ENCODE results near the gene KCNQ1. TPM values are rescaled to one million over a fixed set of nuclear protein-coding genes. Genes with fewer than 3 reads are reported as not detected.

KCNQ1 gene
- total and polyA plus RNA-seq, 5 experiments from 2014 or later, result 8.7 to 25.1 (median 22.9) TPM

DNA sequence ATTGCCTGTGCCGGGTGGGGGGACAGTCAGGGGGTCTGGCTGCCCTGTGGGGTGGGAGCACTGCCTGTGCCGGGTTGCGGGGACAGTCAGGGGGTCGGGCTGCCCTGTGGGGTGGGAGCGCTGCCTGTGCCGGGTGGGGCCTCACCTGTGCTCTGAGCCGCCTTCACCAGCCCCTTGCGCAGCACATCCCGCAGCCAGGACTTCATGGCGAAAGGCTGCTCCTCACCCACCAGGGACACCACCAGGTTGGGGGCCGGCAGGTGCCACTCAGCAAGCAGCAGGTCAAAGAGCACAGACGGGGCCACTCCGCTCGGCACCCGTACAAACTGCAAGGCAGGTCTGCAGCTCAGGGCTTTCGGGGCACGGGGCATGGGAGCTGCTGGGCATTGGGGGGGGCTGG, 22.8 kb upstream of the KCNQ1 start:
- POLR2A ChIA-PET, result interaction anchor here (0.6 kb wide), 1 partner anchor 121 kb away, joined by 6 read pairs; no protein-coding TSS in a partner anchor
- DNase-seq, result no peak
- Mint-ChIP-seq H3K4me1 (peaks cover 0 to 5% (median 3%) of the 10 kb centered on the region in 4 donors), H3K27me3 (no peaks in the 10 kb centered on the region), H3K27ac (no peak overlapping the region), H3K4me3 (no peak overlapping the region), H3K36me3 (no peaks in the 10 kb centered on the region), H3K9me3 (no peaks in the 10 kb centered on the region)
- ATAC-seq, result no peak

DNA sequence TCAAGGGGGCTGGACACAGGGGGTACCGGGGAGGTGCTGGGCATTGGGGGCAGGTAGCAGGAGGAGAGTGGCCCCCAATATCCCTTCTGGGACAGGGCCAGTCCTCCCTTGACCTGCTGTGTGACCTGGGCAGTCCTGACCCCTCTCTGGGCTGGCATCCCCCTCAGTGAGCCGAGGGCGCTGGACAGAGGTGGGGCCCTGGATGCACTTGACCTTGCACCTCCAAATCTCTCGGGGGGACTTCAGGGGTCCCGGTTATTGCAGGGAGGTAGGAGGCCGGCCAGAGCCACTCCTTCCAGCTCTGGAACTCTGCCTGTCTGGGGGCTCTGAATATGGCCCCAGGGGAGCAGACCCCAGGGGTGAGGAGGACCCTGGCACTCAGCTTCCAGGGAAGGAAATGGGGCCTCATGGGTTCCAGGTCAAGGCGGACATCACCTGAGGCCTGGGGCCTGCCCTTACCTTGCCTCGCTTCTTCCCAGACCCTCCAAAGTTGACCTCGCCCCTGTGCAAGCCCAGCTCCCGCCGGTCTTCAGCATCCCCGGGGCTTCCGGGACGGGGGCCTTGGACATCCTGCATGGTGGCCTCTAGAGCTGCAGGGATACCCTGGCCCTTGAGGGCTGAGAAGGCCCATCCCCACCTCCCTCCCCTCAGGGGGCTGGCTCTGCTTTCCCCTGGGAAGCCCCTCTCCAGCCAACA, 22.2 kb upstream of the KCNQ1 start:
- POLR2A ChIA-PET, result interaction anchor here (0.6 kb wide), 1 partner anchor 121 kb away, joined by 6 read pairs; no protein-coding TSS in a partner anchor
- Mint-ChIP-seq H3K9me3 (no peaks in the 10 kb centered on the region), H3K27me3 (no peaks in the 10 kb centered on the region), H3K36me3 (no peaks in the 10 kb centered on the region), H3K4me3 (no peak overlapping the region), H3K4me1 (peaks cover 0 to 5% (median 3%) of the 10 kb centered on the region in 4 donors), H3K27ac (no peak overlapping the region)
- no peak for DNase-seq
- no peak for ATAC-seq

DNA sequence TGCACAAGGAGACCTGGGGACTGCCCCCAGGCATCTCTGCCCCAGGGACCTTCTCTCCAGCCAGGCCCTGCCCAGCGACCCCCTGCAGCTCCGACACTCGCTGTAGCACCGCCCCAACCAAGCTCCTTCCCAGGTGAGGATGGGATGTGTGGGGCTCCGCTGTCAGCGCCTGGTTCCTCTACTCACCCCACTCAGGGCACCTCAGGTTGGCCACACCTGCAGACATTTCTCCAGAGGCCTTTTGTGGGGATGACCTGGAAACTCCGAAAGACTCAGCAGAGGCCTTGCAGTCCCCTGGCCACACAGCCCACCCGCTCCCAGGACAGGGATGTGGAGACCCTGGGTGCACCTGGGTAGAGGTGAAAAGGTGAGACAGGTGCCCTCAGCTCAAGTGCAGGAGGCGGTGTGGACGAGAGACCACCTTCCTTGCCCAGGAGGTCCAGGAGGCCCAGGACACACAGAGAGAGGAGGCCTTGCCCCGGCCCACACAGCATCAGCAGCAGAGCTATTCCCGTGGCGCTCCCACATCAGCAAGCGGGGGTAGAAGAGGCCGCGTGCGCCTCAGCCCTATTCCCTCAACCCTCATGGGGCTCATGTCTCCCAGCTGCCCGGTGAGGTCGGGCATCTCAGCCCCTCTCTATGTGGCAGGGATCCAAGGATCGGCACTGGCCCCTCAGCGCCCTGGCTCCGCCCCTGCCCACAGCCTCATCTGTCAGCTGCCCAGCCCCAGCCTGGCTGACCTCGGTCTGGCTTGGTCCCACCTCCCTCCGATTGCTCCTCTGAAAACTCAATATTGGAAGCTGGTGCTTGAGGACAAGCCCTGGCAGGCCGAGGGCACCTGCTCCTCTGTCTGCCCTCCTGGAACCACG, 21.4 kb upstream of the KCNQ1 start:
- peaks cover 0 to 5% (median 3%) of the 10 kb centered on the region in 4 donors for H3K4me1 Mint-ChIP-seq
- no peak overlapping the region for H3K4me3 Mint-ChIP-seq
- POLR2A ChIA-PET, result no interaction called here
- H3K27ac Mint-ChIP-seq, result no peak overlapping the region
- DNase-seq (no peak), ATAC-seq (no peak)
- H3K27me3 Mint-ChIP-seq, result no peaks in the 10 kb centered on the region
- H3K36me3 Mint-ChIP-seq, result no peaks in the 10 kb centered on the region
- no peaks in the 10 kb centered on the region for H3K9me3 Mint-ChIP-seq

DNA sequence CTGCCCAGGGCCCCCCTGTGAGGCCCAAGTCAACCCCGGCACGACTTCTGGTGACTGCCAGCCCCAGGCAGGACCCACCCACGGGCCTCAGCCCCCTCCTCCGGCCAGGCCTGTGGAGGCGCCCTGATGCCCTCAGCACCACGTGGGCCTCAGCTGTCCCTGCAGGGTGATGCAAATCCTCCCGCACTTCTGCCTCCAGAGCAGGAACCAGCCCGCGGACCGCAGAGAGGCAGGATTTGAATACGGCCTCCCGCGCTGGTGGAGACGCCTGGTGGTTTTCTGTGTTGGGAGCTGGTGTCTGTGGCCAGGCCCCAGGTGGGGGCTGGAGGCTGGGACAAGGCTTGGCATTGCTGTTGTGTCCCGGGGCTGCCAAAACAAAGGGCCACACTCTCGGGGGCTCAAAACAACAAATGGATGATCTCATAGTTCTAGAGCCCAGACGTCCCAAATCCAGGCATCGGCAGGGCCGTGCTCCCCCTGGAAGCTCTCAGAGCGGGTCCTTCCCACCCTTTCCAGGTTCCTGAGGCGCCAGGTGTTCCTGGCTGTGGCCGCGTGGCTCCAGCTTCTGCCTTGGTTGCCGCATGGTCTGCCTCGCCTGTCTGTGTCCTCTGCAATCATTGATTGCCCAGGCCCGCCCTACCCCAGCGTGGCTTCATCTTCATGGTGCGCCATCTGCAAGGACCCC, 19.9 kb upstream of the KCNQ1 start:
- POLR2A ChIA-PET, result interaction anchor here (1.3 kb wide), 1 partner anchor 19 kb away, joined by 3 read pairs; no protein-coding TSS in a partner anchor
- DNase-seq (no peak), ATAC-seq (no peak)
- H3K9me3 Mint-ChIP-seq, result no peaks in the 10 kb centered on the region
- peaks cover 0 to 2% (median 0%) of the 10 kb centered on the region in 4 donors for H3K4me1 Mint-ChIP-seq
- no peaks in the 10 kb centered on the region for H3K27me3 Mint-ChIP-seq
- H3K4me3 Mint-ChIP-seq, result no peak overlapping the region
- no peaks in the 10 kb centered on the region for H3K36me3 Mint-ChIP-seq
- no peak overlapping the region for H3K27ac Mint-ChIP-seq

DNA sequence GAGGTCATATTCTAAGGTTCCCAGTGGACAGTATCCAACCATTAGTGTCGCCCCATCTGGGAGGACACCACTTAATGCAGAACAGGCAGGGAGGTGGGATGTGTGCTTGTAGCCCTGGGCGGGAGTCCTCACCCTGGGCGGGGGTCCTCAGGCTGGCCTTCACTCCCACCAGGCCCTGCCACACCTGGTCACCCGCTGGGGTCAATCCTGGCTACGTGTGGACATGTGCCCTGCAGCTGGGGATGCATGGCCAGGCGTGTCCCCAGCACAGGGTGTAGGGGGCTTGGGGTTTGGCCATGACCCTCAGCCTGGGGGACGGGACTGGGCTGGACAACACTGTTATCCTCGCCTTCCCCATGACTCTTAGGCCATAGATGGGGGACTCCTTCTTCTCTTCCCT, 19.3 kb upstream of the KCNQ1 start:
- no peaks in the 10 kb centered on the region for H3K9me3 Mint-ChIP-seq
- H3K27me3 Mint-ChIP-seq, result no peaks in the 10 kb centered on the region
- no peak for ATAC-seq
- DNase-seq, result no peak
- POLR2A ChIA-PET, result interaction anchor here (1.2 to 1.3 kb wide), 2 partner anchors 18 to 105 kb away, joined by 3 read pairs; no protein-coding TSS in a partner anchor
- H3K4me1 Mint-ChIP-seq, result peaks cover 0 to 2% (median 0%) of the 10 kb centered on the region in 4 donors
- no peaks in the 10 kb centered on the region for H3K36me3 Mint-ChIP-seq
- no peak overlapping the region for H3K27ac Mint-ChIP-seq
- no peak overlapping the region for H3K4me3 Mint-ChIP-seq

DNA sequence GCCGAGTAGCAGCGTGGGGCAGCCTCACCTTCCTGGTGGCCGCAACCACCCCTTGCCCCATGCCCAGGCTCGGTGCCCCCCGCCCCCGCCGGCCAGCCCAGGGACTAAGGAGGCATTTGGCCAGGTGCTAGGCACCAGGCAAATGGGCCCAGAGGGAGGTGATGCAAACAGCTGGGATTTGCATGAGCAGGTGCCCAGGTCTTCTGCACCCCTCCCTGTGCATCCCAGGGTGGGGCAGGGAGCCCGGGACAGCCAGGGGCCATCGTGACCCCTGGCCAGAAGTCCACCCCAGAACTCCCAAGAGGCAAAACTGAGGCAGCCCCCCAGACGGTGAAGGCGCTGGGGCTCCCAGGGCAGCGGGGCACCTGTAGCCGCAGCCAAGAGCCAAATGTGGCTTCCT, 18.6 kb upstream of the KCNQ1 start:
- POLR2A ChIA-PET, result interaction anchor here (0.5 to 1.3 kb wide), 3 partner anchors 17 to 555 kb away, joined by 3 read pairs; no protein-coding TSS in a partner anchor
- Mint-ChIP-seq H3K4me3 (no peak overlapping the region), H3K4me1 (no peaks in the 10 kb centered on the region), H3K36me3 (no peaks in the 10 kb centered on the region), H3K9me3 (no peaks in the 10 kb centered on the region), H3K27ac (no peak overlapping the region), H3K27me3 (no peaks in the 10 kb centered on the region)
- DNase-seq, result no peak
- ATAC-seq, result no peak

DNA sequence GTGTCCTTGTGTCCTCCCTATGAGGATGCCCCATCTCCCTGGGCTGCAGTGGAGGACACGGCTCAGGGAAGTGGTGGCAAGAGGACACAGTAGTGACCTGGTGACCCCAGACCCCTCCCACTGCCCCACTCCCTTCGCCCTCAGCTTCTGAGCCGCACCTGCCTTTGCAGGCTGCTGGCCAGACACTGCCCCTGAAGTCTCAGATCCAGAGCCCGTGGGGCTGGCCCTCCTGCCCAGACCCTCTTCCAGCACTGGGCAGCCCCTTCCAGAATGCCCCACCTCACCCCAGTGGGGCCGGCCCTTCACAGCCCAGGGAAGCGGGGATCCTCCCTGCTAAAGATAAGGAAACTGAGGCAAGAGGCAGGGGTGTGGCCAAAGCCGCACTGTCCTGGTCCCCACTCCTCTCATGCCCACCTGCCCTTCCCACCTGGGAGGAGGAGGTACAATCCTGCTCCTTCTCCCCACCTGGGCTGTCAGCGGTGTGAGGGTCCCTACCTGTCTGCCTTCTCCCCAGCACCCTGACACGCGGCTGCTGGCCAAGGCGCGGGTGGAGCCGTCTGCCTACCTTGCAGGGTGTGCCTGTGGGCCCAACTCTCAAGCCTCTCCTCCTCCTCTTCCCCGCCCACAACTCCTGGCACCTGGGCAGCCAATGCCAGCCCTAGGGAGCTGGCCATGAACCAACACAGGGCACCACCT, 17.8 kb upstream of the KCNQ1 start:
- Mint-ChIP-seq H3K4me3 (no peak overlapping the region), H3K27me3 (no peaks in the 10 kb centered on the region), H3K27ac (peak overlapping the region in 1 of 10 donors; percentile 73), H3K9me3 (no peaks in the 10 kb centered on the region), H3K36me3 (no peaks in the 10 kb centered on the region), H3K4me1 (peaks cover 0 to 3% (median 1%) of the 10 kb centered on the region in 4 donors)
- ATAC-seq, result no peak
- DNase-seq, result no peak
- POLR2A ChIA-PET, result interaction anchor here (0.5 to 1.2 kb wide), 4 partner anchors 104 to 554 kb away, joined by 3 to 6 read pairs (median 4); no protein-coding TSS in a partner anchor

DNA sequence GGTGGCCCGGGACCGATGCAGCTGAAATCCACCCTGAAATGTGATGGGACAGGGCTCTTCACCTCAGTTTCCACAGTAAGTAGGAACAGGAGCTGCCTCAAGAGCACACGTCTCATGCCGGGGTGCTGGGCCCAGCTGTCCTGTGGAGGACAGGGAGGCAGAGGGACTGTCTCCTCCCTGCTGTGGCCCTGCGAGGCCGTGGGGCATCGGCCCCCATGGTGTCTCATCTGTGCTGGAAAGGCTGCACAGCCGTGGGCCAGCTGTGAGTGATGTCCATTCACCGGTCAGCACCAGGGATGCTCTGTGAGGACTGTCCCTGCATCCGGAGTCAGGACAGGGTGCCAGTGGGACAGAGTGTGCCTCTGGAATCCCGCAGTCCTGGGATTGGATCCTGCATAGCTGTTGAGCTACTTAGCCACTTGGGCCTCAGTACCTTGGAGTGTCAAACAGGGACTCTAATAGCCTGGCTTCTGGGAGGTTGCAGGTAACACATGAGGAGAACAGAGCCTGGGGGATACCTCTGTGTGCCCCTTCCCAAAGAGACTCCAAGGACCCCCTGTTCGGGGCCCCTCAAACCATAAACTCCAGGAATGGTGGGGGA, 17.0 kb upstream of the KCNQ1 start:
- Mint-ChIP-seq H3K27ac (no peak overlapping the region), H3K27me3 (no peaks in the 10 kb centered on the region), H3K36me3 (no peaks in the 10 kb centered on the region), H3K4me1 (peaks cover 0 to 3% (median 1%) of the 10 kb centered on the region in 4 donors), H3K4me3 (no peak overlapping the region), H3K9me3 (no peaks in the 10 kb centered on the region)
- POLR2A ChIA-PET, result interaction anchor here (1.0 to 1.1 kb wide), 2 partner anchors 103 to 105 kb away, joined by 4 to 6 read pairs; no protein-coding TSS in a partner anchor
- ATAC-seq, result peak in 1 of 2 donors; percentile 15
- no peak for DNase-seq

DNA sequence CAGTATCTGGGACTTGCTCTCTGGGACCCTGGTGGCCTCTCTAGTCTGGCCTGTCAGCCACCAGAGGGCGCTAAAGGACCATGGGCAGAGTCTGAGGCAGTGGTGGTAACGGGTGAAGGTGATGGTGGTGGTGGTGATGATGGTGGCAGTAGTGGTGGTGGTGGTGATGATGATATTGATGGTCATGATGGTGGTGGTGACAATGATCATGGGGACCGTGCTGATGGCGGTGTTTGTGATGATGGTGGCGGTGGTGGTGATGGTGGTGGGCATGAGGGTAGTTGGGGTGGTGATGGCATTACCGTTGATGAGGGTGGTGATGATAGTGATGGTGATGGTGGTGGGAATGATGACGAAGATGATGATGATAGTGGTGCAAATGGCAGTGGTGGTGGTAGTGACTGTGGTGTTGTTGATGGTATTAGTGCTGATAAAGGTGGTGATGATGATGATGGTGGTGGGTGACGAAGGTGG, 16.4 kb upstream of the KCNQ1 start:
- Mint-ChIP-seq H3K9me3 (no peaks in the 10 kb centered on the region), H3K27ac (no peak overlapping the region), H3K4me3 (no peak overlapping the region), H3K27me3 (no peaks in the 10 kb centered on the region), H3K4me1 (peaks cover 0 to 3% (median 1%) of the 10 kb centered on the region in 4 donors), H3K36me3 (no peaks in the 10 kb centered on the region)
- POLR2A ChIA-PET, result interaction anchor here (1.1 kb wide), 1 partner anchor 104 kb away, joined by 4 read pairs; no protein-coding TSS in a partner anchor
- DNase-seq (peak; percentile 69 to 93 (median 84)), ATAC-seq (peak; percentile 94 to 98)

DNA sequence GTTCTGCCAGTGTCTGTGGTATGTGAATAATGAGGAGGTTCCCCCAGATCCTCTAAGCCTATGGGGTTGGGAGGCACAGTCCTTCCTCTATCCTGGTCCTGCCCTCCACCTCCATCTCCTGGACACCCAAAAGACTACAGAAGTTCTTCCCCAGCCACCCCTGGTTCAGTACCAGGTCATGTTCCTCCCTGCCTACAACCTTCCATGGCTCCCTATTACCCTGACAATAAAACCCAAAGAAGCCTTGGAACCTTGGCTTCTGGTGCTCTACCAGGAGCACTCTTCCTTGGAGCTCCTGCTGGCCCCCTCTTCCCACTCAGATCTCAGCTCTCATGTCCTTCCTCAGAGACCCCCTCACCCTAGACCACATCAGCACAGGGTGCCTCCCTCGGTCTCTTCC, 13.4 kb upstream of the KCNQ1 start:
- no peak for DNase-seq
- no peak overlapping the region for H3K4me3 Mint-ChIP-seq
- H3K36me3 Mint-ChIP-seq, result no peaks in the 10 kb centered on the region
- ATAC-seq, result no peak
- H3K4me1 Mint-ChIP-seq, result peaks cover 0 to 3% (median 1%) of the 10 kb centered on the region in 4 donors
- no peaks in the 10 kb centered on the region for H3K27me3 Mint-ChIP-seq
- peak overlapping the region in 3 of 10 donors; percentile 38 to 70 (median 57) for H3K27ac Mint-ChIP-seq
- H3K9me3 Mint-ChIP-seq, result no peaks in the 10 kb centered on the region
- POLR2A ChIA-PET, result no interaction called here

DNA sequence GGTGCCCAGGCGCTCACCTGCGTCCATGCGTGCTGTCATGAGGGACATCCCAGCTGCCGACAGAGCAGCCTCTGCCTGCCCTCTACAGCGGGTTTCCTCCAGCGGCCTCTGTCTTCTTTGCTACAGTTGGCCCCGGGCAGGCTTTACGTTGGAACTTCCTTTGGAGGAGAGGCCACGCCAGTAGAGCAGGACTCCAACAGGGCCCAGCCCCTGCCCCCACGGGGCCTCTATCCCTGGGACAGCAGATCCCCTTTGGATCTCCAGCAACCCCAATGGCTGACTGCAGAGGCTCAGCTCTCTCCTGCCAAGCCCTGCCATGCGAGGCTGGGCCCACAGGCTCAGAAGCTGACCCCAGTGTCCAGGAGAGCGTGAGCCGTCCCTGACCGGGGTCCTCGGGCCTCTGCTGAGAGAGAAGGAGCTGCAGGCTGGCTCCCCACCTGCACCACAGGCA, 12.6 kb upstream of the KCNQ1 start:
- POLR2A ChIA-PET, result no interaction called here
- no peaks in the 10 kb centered on the region for H3K27me3 Mint-ChIP-seq

More for the DNA sequence above, 12.6 kb upstream of the KCNQ1 start:
- Mint-ChIP-seq H3K27ac (no peak overlapping the region), H3K4me3 (no peak overlapping the region), H3K36me3 (no peaks in the 10 kb centered on the region), H3K9me3 (no peaks in the 10 kb centered on the region), H3K4me1 (peaks cover 0 to 3% (median 1%) of the 10 kb centered on the region in 4 donors)
- DNase-seq, result no peak
- no peak for ATAC-seq

Data from naive thymus-derived CD8-positive, alpha-beta T cell (primary cell).